Central memory CD8-positive, alpha-beta T cell (primary cell): ENCODE measurements around the gene CRYL1.

ENCODE experiments used
- ATAC-seq: fragments of 150-1000 bp; cut with Tn5 transposase; replicated peaks from 2 replicates; pipeline ENCODE4 v1.10.0; 2022; ENCODE audit warnings: mild to moderate bottlenecking, moderate FRiP score, moderate number of reproducible peaks; ENCODE audit not compliant: poor library complexity, severe bottlenecking; ENCODE audit errors: extremely low read depth
- DNase-seq, 2 donors: peaks; one replicate each; pipeline ENCODE4 v3.0.0; 2021; ENCODE audit warnings: low spot score in 2 of 2
- H3K27ac Mint-ChIP-seq: one replicate; pipeline ENCODE4 v1.8.0; 2022; ENCODE audit warnings: low read depth, mild to moderate bottlenecking, moderate library complexity, mixed read lengths
- H3K27me3 Mint-ChIP-seq: one replicate; pipeline ENCODE4 v1.8.0; 2022; ENCODE audit warnings: mixed read lengths
- H3K36me3 Mint-ChIP-seq: one replicate; pipeline ENCODE4 v1.8.0; 2022; ENCODE audit warnings: mild to moderate bottlenecking, moderate library complexity, mixed read lengths; ENCODE audit not compliant: insufficient read depth
- H3K4me1 Mint-ChIP-seq: one replicate; pipeline ENCODE4 v1.8.0; 2022; ENCODE audit warnings: mixed read lengths
- H3K4me3 Mint-ChIP-seq: one replicate; pipeline ENCODE4 v1.8.0; 2022; ENCODE audit warnings: mild to moderate bottlenecking, moderate library complexity, mixed read lengths
- H3K9me3 Mint-ChIP-seq: one replicate; pipeline ENCODE4 v1.8.0; 2022; ENCODE audit warnings: mixed read lengths

Gene CRYL1

DNA sequence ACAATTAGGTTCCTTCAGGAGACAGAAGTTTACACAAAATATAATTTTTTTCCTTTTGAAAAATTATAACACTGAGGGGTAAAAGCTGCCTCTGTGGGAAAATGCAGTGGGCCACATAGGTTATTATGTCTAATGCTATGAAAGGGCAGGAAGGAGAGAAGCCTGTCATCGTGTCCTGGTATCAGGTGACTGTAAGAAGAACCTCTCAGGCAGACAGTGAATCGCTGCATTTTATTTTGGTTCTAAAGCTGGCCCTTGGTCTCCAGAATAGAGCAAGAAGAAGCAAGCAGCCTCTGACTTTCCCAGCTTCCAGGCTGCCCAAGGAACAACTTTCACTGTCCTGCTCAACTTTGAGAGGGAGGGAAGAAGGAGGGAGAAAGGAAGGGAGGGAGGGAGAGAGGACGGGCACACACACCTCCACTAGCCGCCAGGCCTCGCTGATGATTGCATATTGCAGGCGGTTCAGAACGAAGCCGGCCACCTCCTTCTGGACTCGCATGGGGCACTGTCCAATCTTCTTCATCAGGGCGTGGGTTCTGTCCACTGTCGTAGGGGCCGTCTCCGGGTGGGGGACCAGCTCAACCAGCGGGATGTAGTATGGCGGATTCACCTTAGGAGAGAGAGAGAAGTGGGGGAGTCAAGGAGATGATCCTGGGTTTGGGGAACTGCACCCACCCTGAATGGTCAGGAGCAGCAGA lies 93.8 kb downstream of the CRYL1 start:
- peaks cover 2% of the 10 kb centered on the region for H3K36me3 Mint-ChIP-seq
- DNase-seq (no peak), ATAC-seq (no peak)
- no peaks in the 10 kb centered on the region for H3K4me1 Mint-ChIP-seq
- no peak overlapping the region for H3K27ac Mint-ChIP-seq
- H3K27me3 Mint-ChIP-seq, result no peaks in the 10 kb centered on the region
- H3K4me3 Mint-ChIP-seq, result no peak overlapping the region
- no peaks in the 10 kb centered on the region for H3K9me3 Mint-ChIP-seq

DNA sequence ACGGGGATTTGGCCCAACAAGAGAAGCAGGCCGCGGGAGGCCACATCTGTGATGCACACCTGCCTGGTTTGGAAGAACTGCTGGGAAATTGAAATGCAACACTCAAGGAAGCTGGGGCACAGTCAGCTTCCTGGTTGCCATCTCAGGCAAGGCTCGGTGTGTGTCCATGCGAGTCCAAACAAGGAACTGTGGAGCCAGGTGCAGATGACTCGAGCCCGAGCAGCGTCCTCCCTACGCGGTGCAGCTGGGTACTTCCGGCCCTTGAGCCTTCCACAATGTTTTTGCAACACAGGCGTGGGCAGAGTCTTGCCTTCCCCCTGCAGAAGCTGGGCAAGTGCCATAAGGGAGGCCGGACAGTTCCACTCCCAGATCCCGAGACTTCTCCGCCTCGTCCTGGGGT lies 94.6 kb downstream of the CRYL1 start:
- H3K27me3 Mint-ChIP-seq, result no peaks in the 10 kb centered on the region
- ATAC-seq, result no peak
- H3K27ac Mint-ChIP-seq, result no peak overlapping the region
- H3K9me3 Mint-ChIP-seq, result no peaks in the 10 kb centered on the region
- H3K4me3 Mint-ChIP-seq, result no peak overlapping the region
- no peaks in the 10 kb centered on the region for H3K4me1 Mint-ChIP-seq
- H3K36me3 Mint-ChIP-seq, result peaks cover 2% of the 10 kb centered on the region
- DNase-seq, result no peak

DNA sequence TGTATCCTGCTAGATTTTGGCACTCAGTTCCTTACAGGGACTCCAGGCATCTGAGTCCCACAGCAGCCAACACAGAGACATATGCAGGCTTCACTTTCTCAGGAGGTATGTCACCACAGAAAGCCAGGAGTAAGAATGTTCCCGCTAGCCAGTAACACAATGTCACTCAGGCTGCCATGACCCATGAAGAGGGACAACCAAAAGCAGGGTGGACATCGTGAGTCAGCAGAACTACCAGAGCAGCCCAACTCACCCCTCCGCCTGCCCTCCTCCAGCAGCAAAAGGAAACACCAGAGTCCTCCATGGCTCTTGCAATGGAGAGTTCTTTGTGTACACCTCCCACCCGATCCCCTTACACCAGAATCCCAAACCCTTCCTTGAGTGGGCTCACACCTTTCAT lies 95.4 kb downstream of the CRYL1 start:
- no peaks in the 10 kb centered on the region for H3K4me1 Mint-ChIP-seq
- H3K27me3 Mint-ChIP-seq, result no peaks in the 10 kb centered on the region
- H3K9me3 Mint-ChIP-seq, result no peaks in the 10 kb centered on the region
- H3K36me3 Mint-ChIP-seq, result peaks cover 2% of the 10 kb centered on the region
- H3K27ac Mint-ChIP-seq, result no peak overlapping the region
- ATAC-seq, result no peak
- H3K4me3 Mint-ChIP-seq, result no peak overlapping the region
- no peak for DNase-seq

DNA sequence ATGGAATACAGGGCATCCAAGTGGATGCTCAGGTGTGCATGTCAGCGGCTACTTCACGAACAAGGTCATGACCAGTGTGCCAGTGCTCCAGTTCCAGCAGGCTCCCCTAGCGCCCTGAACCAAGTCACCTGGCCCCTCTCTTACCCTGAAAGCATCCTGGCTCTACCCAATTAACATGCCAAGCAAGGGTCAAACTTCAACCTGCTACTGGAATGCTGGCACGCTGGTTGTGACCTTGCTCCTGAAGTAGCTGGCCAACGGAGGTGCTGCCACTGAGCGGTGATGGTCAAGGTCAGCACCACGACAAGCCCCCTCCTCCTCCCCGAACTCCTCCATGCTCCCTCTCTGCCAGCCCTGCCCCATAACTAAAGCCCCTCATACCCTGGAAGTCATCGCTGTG lies 96.0 kb downstream of the CRYL1 start:
- no peaks in the 10 kb centered on the region for H3K4me1 Mint-ChIP-seq
- H3K27me3 Mint-ChIP-seq, result no peaks in the 10 kb centered on the region
- no peak overlapping the region for H3K27ac Mint-ChIP-seq
- H3K9me3 Mint-ChIP-seq, result no peaks in the 10 kb centered on the region
- DNase-seq (no peak), ATAC-seq (no peak)
- no peak overlapping the region for H3K4me3 Mint-ChIP-seq
- peaks cover 2% of the 10 kb centered on the region for H3K36me3 Mint-ChIP-seq

DNA sequence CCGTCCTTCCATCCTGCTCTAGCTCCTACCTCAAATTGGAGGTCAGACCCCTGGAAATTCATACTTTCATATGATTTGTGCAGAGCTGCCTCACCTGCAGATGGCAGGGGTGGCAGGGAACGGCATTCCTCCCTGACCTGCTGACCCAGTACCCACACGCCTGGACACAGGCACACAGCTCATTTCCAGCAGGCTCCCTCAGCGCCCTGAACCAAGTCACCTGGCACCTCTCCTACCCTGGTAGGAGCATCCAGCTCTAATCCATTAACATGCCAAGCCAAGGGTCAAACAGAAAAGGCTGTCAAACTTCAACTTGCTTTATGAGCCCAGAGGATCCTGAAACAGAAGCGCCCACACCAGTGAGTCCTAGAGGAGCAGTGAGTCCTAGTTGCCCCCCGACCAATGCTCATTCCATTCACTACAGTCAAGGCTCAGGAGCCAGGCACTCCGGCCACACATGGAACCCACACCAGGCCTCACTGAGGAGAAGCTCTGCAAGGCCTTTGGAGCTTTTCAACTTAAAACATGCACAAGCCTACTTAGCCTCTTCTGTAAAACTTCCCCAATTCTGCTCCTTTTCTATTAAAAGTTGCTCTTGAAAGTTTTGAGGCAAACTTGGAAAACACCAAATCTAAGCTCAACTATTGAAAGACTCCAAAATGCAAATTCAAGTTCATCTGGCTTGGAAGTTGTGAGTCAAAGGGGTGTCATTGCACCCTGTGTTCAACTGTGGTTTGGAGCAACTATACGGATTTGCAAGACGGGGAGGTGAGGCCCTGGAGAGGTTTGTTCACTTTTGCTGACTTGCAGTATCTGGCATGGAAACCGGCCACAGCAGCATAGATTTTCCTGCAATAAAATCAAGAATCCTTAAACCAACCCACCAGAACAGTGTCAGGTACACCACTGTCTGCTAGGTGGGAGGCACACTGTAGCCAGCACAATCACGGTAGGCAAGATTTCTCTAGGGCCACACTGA lies 96.7 kb downstream of the CRYL1 start:
- Mint-ChIP-seq H3K9me3 (no peaks in the 10 kb centered on the region), H3K36me3 (peaks cover 2% of the 10 kb centered on the region), H3K27ac (no peak overlapping the region), H3K27me3 (no peaks in the 10 kb centered on the region), H3K4me3 (no peak overlapping the region), H3K4me1 (no peaks in the 10 kb centered on the region)
- DNase-seq, result no peak
- ATAC-seq, result no peak

DNA sequence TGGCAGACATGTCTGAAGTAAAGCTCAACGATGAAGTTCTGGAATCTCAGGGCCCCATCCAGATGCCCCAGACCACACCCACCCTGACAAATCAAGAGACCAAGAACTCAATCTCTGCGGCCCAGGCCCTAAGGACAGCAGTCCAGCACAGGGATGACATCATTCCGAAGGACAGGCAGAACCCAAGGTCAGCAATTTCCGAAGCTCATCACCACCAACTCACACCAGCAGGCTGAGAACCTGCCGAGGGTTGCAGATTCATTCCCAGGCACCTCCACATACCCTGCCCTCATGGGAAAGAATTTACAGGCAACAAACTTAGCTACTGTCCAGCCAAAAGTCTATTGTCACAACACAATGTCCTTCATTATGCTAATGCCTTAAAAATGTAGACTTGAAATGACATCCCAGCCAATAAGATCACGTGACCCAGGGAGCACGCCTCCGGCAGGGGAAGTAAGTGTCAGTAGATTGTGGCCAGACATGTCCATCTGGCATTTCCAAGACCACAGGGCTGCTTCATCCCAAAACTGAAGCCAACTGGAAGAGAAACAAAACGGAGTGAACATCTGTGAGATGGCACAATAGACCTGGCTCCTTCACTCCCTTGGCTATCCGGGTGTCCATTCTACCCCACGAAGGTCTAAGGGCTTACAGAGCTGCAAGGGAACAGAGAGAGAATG lies 98.8 kb downstream of the CRYL1 start:
- no peaks in the 10 kb centered on the region for H3K9me3 Mint-ChIP-seq
- H3K4me3 Mint-ChIP-seq, result no peak overlapping the region
- DNase-seq (no peak), ATAC-seq (no peak)
- no peaks in the 10 kb centered on the region for H3K27me3 Mint-ChIP-seq
- peaks cover 2% of the 10 kb centered on the region for H3K36me3 Mint-ChIP-seq
- H3K27ac Mint-ChIP-seq, result no peak overlapping the region
- H3K4me1 Mint-ChIP-seq, result no peaks in the 10 kb centered on the region

DNA sequence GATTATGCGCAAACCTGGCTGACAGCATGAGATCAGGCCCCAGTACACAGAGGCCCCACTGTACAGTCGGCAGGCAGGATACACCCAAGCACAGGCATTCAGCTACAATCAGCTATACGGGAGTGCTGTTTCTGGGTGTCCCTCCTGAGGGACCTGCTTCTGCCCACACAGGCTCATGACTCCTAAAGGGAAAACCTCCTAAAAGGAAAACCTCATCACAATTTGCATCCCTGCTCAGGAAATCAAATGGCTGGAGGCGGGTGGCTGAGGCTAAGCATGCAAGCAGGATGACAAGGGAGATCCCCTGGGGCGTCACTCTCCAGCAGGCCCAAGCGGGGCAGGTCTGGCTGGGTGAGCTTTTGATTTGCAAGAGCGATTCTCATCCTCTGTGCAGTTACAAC lies 99.8 kb downstream of the CRYL1 start:
- Mint-ChIP-seq H3K36me3 (peaks cover 2% of the 10 kb centered on the region), H3K27me3 (no peaks in the 10 kb centered on the region), H3K4me1 (no peaks in the 10 kb centered on the region), H3K27ac (no peak overlapping the region), H3K4me3 (no peak overlapping the region), H3K9me3 (no peaks in the 10 kb centered on the region)
- no peak for ATAC-seq
- no peak for DNase-seq

DNA sequence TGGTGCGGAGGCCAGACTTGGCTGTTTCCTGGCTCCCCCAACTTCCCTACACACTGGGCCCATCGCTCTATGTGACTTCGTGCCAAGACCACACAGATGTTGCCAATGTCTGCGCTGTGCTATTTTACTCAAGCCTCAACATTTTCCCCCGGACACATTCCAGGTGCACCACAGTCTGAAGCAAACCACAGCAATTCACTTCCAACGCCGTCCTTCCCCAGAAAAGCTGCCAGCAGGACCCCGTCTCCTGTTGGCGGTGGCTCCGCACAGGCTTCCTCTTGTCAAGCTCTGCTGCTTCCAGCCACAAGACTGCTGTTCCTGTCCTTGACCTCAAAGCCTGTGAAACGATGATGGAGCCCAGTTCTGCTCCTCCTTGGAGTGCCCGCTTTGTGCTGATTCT lies 100.7 kb downstream of the CRYL1 start:
- DNase-seq (no peak), ATAC-seq (no peak)
- no peak overlapping the region for H3K4me3 Mint-ChIP-seq
- H3K4me1 Mint-ChIP-seq, result peaks cover 8% of the 10 kb centered on the region
- no peaks in the 10 kb centered on the region for H3K27me3 Mint-ChIP-seq
- H3K36me3 Mint-ChIP-seq, result peaks cover 2% of the 10 kb centered on the region
- H3K27ac Mint-ChIP-seq, result no peak overlapping the region
- H3K9me3 Mint-ChIP-seq, result no peaks in the 10 kb centered on the region

DNA sequence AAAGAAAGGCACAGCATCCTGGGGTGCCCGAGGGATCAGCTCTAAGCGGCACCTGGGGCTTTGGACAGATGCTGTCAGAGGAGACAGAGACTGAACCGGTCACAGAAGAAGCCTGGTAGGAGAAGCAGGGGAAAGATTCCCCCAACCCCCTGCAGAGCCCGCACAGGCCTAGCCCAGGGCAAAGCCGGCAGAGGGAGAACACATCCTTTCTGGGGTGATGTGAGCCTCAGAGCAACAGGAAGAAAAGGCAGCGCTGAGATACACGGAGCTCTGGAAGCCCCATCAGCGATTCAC lies 101.2 kb downstream of the CRYL1 start:
- no peak for ATAC-seq
- peaks cover 12% of the 10 kb centered on the region for H3K4me1 Mint-ChIP-seq
- DNase-seq, result no peak
- no peaks in the 10 kb centered on the region for H3K9me3 Mint-ChIP-seq
- peaks cover 4% of the 10 kb centered on the region for H3K36me3 Mint-ChIP-seq
- no peaks in the 10 kb centered on the region for H3K27me3 Mint-ChIP-seq
- no peak overlapping the region for H3K4me3 Mint-ChIP-seq
- H3K27ac Mint-ChIP-seq, result no peak overlapping the region

DNA sequence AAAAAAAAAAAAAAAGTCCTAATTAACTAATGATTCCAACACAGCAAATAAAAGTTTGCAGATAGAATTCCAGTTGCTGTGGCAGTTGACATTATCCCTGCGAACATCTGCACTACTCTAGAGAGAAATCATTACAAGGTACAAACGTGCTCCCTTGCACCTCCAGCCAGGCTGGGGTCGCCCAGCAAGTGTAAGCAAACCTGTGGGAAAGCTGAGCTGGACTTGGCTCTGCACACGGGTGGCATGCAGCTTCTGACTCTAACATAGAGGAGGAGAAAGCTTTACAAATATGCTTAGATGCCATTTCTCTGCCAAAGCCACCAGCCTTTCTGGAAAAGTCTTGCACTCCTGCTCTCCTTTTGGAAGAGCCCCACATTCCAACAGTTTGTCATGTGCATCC lies 103.3 kb downstream of the CRYL1 start:
- DNase-seq (no peak), ATAC-seq (no peak)
- Mint-ChIP-seq H3K4me3 (no peak overlapping the region), H3K4me1 (peaks cover 23% of the 10 kb centered on the region), H3K27ac (no peak overlapping the region), H3K27me3 (no peaks in the 10 kb centered on the region), H3K36me3 (peaks cover 2% of the 10 kb centered on the region), H3K9me3 (no peaks in the 10 kb centered on the region)

DNA sequence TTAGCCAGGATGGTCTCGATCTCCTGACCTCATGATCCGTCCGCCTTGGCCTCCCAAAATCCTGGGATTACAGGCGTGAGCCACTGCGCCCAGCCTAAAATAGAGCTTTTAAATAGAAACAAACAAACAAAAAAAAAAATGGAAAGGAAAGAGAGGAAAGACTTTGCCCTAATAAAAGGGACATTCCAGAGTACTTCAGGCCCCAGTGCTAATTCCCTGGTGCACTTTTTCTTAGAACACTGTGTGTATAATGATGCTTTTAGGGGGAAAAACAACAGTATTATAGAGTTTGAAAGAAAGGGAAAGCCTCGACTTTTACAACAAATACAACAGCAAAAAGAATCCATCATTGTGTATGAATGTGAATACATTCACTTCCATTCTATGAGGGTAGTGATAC lies 104.7 kb downstream of the CRYL1 start:
- no peak for DNase-seq
- H3K4me1 Mint-ChIP-seq, result peaks cover 23% of the 10 kb centered on the region
- H3K36me3 Mint-ChIP-seq, result peaks cover 2% of the 10 kb centered on the region
- H3K9me3 Mint-ChIP-seq, result no peaks in the 10 kb centered on the region
- H3K4me3 Mint-ChIP-seq, result no peak overlapping the region
- ATAC-seq, result no peak
- H3K27me3 Mint-ChIP-seq, result no peaks in the 10 kb centered on the region
- H3K27ac Mint-ChIP-seq, result no peak overlapping the region

DNA sequence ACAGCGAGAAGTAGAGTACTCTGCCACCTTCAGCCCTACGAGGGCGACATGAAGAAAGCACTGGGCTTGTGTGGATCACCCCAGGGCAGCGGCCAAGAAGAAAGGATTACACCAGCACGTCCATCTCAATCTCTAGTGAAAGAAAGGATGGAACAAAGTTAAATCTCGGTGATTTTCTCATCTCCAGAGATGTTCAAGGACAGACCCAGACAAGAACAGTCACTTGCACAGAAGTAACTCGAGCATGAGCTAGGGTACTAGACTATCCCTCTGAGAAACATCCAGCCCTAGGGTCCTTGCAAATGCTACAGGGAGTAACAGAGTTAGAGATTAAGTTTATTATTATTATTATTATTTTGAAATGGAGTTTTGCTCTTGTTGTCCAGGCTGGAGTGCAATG lies 106.7 kb downstream of the CRYL1 start:
- H3K4me3 Mint-ChIP-seq, result no peak overlapping the region
- H3K27ac Mint-ChIP-seq, result peak overlapping the region; percentile 7

More for the DNA sequence above, 106.7 kb downstream of the CRYL1 start:
- DNase-seq (no peak), ATAC-seq (no peak)
- Mint-ChIP-seq H3K9me3 (no peaks in the 10 kb centered on the region), H3K4me1 (peaks cover 23% of the 10 kb centered on the region), H3K27me3 (no peaks in the 10 kb centered on the region), H3K36me3 (peaks cover 2% of the 10 kb centered on the region)
